HUES64 (cell line): Measurements from ENCODE around the gene CRISP1.
"Not testable (repeated sequence)": the region's sequence is repeated elsewhere in the genome, so short reads cannot be mapped to it uniquely, and the experiment has no call there.

Source experiments
- H3K27ac ChIP-seq: 2 replicates; pipeline ENCODE4 v1.7.0; 2013; ENCODE audit warnings: low read depth, low read length, inconsistent platforms
- H3K27me3 ChIP-seq: 2 replicates; pipeline ENCODE4 v1.6.1; 2013; ENCODE audit warnings: mild to moderate bottlenecking, low read length; ENCODE audit not compliant: insufficient read depth
- H3K36me3 ChIP-seq: 2 replicates; pipeline ENCODE4 v1.6.1; 2013; ENCODE audit warnings: mild to moderate bottlenecking, low read length; ENCODE audit not compliant: insufficient read depth
- H3K4me1 ChIP-seq: 2 replicates; pipeline ENCODE4 v1.6.1; 2013; ENCODE audit warnings: mild to moderate bottlenecking, low read length, moderate library complexity; ENCODE audit not compliant: insufficient read depth
- H3K4me3 ChIP-seq: 2 replicates; pipeline ENCODE4 v1.5.1; 2013; ENCODE audit warnings: mild to moderate bottlenecking, low read length, moderate library complexity
- H3K9ac ChIP-seq: 2 replicates; pipeline ENCODE4 v1.6.1; 2013; ENCODE audit warnings: mild to moderate bottlenecking, low read depth, low read length
- H3K9me3 ChIP-seq: 2 replicates; pipeline ENCODE4 v1.6.1; 2013; ENCODE audit warnings: low read depth, low read length; ENCODE audit not compliant: insufficient read depth
- WGBS: fragments of 150-250, 120-280 bp; methylation state at CpG from one replicate; pipeline ENCODE4 v1.1.7; 2013; ENCODE audit warnings: missing lambda C conversion rate; 5-methylcytosine and 5-hydroxymethylcytosine counted together

CRISP1 gene

DNA sequence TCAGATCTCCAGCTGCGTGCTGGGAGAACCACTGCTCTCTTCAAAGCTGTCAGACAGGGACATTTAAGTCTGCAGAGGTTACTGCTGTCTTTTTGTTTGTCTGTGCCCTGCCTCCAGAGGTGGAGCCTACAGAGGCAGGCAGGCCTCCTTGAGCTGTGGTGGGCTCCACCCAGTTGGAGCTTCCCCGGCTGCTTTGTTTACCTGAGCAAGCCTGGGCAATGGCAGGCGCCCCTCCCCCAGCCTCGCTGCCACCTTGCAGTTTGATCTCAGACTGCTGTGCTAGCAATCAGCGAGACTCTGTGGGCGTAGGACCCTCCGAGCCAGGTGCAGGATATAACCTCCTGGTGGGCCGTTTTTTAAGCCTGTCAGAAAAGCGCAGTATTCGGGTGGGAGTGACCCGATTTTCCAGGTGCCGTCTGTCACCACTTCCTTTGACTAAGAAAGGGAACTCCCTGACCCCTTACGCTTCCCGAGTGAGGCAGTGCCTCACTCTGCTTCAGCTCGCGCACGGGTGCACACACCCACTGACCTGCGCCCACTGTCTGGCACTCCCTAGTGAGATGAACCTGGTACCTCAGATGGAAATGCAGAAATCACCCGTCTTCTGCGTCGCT is 69.4 kb downstream of the CRISP1 start:
- 14% methylated on average over 20 of the region's 21 CpGs for WGBS
- H3K9ac ChIP-seq: peak overlapping the region; percentile 44
- not testable (repeated sequence) for H3K9me3 ChIP-seq, H3K36me3 ChIP-seq, H3K4me1 ChIP-seq, H3K27ac ChIP-seq, H3K27me3 ChIP-seq
- peak overlapping the region; percentile 57 for H3K4me3 ChIP-seq

DNA sequence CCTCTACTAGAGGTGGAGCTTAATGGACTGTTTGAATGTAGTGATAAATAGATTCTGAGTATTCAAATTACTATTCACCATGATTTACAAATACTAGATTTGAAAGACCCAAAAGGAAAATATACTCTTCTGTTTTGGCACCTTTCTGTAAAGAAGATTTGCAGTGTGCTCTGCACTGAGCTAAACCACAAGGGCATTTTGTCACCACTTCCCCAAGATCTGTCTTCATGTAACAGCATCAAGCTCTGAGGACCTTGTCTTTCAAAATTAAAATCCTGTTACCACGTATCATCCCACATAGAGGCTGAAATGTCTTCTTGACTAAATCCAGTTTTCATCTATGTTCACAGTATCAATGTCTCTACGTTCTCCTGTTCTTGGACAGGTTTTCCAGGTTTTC is 76.0 kb downstream of the CRISP1 start:
- no peak overlapping the region for H3K4me3 ChIP-seq
- H3K9ac ChIP-seq: no peak overlapping the region
- H3K27me3 ChIP-seq: no peaks in the 10 kb centered on the region
- H3K9me3 ChIP-seq: no peaks in the 10 kb centered on the region
- H3K27ac ChIP-seq: no peak overlapping the region
- no peaks in the 10 kb centered on the region for H3K36me3 ChIP-seq
- 97% methylated on average over 2 of the region's 2 CpGs for WGBS
- H3K4me1 ChIP-seq: no peaks in the 10 kb centered on the region

DNA sequence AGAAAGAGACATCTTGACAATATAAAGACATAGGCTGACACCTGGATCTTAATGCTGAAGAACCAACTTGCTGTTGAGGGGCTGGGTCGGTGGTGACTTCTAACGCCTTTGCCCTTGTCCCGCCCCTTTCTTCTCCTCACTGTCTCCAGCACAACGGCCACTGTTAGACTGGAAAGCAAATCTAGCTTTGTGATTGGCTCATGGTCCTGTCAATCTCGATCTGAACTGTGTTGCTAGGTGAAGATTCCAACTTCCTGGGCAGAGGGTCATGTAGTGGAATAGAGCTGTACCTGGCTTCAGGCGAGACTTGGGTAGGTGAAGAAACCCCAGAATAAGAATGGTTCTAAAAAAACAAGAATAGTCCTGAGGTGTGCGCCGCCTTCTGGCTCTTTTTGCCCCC is 79.2 kb downstream of the CRISP1 start, which contains the start of gene PGK2:
Gene PGK2 (minus strand): TSS at position 110 of the 400 bp plus-strand sequence. CDS start 98 bp downstream, at position 12.
- Histone ChIP-seq H3K9me3 (no peaks in the 10 kb centered on the region), H3K27ac (no peak within 1 kb of the TSS), H3K27me3 (no peaks in the 10 kb centered on the region), H3K36me3 (no peaks in the 10 kb centered on the region), H3K4me1 (no peaks in the 10 kb centered on the region), H3K4me3 (no peak within 1 kb of the TSS), H3K9ac (no peak within 1 kb of the TSS)
- WGBS: 87% methylated on average over 8 of the region's 8 CpGs

DNA sequence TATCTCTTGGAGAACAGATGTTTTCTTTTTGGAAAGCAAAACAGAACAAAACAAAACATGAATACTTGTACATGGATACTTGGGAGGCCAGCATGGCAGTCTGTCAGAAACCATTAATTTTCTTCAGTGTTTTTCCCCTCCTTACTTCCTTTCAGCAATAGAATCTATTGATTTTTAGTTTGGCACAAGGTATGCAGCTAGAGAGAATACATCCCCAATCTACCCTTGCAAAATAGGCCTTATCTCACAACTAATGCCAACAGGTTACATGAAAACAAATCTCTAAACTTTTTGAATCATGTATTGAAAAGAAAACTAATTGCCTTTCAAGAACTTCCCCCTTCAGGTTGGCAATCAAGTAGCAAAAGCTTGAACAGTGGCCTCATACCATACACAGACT is 82.1 kb downstream of the CRISP1 start:
- H3K27me3 ChIP-seq: no peaks in the 10 kb centered on the region
- no peak overlapping the region for H3K27ac ChIP-seq
- no peaks in the 10 kb centered on the region for H3K4me1 ChIP-seq
- no peaks in the 10 kb centered on the region for H3K9me3 ChIP-seq
- no peak overlapping the region for H3K4me3 ChIP-seq
- no peak overlapping the region for H3K9ac ChIP-seq
- H3K36me3 ChIP-seq: no peaks in the 10 kb centered on the region
